Fibroblast of mammary gland (primary cell): Measurements from ENCODE around the gene APOBEC2.
A peak's percentile ranks its signal among the peaks of the same experiment; 100 is the strongest.
"Not testable (repeated sequence)": the region's sequence is repeated elsewhere in the genome, so short reads cannot be mapped to it uniquely, and the experiment has no call there.

Experiments
- DNase-seq: peaks from one replicate; pipeline ENCODE4 v3.0.0-alpha.2; 2010; ENCODE audit warnings: low read depth
- H3K4me3 ChIP-seq: 2 replicates; pipeline ENCODE4 v1.5.1; 2011; ENCODE audit warnings: low read depth, mild to moderate bottlenecking, low read length, moderate library complexity; ENCODE audit not compliant: control insufficient read depth
- TF ChIP-seq, protein P1 (sequence below): conservative IDR thresholded peaks from 2 replicates; pipeline ENCODE4 v1.5.1; 2011; ENCODE audit warnings: low read depth, low read length, inconsistent platforms; ENCODE audit not compliant: control insufficient read depth, insufficient read depth

Gene APOBEC2

DNA sequence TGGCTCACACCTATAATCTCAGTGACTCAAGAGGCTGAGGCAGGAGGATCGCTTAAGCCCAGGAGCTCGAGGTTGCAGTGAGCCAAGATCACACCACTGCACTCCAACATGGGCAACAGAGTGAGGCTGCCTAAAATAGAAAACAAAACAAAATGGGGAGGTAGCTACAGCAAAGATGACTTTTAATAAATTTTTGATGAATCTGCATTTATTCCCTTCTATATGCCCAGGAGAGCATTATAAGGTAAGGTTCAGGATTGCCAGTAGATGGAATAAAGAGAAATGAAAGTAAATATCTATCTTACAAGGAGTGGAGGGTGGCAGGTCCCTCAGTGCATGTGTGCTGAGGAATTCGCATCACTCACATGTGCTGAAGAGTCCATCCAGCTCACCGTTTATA is 38.2 kb upstream of the APOBEC2 start:
- TF ChIP-seq, protein P1, sequence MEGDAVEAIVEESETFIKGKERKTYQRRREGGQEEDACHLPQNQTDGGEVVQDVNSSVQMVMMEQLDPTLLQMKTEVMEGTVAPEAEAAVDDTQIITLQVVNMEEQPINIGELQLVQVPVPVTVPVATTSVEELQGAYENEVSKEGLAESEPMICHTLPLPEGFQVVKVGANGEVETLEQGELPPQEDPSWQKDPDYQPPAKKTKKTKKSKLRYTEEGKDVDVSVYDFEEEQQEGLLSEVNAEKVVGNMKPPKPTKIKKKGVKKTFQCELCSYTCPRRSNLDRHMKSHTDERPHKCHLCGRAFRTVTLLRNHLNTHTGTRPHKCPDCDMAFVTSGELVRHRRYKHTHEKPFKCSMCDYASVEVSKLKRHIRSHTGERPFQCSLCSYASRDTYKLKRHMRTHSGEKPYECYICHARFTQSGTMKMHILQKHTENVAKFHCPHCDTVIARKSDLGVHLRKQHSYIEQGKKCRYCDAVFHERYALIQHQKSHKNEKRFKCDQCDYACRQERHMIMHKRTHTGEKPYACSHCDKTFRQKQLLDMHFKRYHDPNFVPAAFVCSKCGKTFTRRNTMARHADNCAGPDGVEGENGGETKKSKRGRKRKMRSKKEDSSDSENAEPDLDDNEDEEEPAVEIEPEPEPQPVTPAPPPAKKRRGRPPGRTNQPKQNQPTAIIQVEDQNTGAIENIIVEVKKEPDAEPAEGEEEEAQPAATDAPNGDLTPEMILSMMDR = no peak
- DNase-seq = no peak

DNA sequence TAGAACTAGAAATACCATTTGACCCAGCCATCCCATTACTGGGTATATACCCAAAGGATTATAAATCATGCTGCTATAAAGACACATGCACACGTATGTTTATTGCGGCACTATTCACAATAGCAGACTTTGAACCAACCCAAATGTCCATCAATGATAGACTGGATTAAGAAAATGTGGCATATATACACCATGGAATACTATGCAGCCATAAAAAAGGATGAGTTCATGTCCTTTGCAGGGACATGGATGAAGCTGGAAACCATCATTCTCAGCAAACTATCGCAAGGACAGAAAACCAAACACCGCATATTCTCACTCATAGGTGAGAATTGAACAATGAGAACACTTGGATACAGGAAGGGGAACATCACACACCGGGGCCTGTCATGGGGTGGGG is 37.1 kb upstream of the APOBEC2 start:
- DNase-seq = not testable (repeated sequence)

More for the DNA sequence above, 38.2 kb upstream of the APOBEC2 start:
- H3K4me3 ChIP-seq = no peak overlapping the region

DNA sequence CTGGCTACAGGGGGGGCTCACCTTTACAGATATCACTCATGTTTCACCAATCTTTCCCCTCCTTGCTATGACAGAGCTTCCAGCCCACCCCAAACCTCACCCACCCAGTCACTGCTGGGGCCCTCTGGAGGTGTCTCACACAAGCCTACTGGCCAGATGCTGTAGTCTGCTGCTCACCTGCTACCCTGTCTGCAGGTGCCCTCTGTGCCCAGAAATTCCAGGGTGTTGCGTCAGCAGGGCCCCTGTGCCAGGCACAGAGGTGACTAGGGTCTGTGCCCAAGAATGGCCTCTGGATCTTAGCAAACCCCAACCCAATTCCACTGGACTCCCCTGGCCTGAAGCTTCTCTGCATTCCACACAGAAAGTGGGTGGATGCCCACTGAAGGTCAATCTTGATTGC is 35.3 kb upstream of the APOBEC2 start:
- H3K4me3 ChIP-seq = no peak overlapping the region
- TF ChIP-seq, protein P1 = no peak
- DNase-seq = no peak

More for the DNA sequence above, 37.1 kb upstream of the APOBEC2 start:
- not testable (repeated sequence) for H3K4me3 ChIP-seq

DNA sequence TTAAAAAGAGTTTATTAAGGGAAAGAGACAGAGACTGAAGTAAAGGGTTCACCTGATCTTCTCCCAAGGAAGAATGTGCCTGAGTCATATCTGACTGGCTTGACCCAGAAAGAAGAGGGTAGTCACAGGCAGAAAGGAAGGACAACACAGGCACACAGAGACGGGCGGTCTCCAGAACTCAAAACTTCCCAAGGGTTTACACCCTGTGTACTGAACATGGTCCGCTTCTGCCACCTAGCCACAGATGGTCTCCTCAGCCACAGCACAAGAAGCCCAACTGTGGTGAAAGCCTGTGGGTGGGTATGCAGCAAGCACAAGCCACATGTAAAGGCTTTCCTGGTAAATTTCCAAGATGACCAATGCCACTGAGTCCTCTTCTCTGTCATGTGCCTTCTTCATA is 31.2 kb upstream of the APOBEC2 start:
- peak; percentile 40 for DNase-seq
- TF ChIP-seq, protein P1 = no peak
- H3K4me3 ChIP-seq = no peak overlapping the region

DNA sequence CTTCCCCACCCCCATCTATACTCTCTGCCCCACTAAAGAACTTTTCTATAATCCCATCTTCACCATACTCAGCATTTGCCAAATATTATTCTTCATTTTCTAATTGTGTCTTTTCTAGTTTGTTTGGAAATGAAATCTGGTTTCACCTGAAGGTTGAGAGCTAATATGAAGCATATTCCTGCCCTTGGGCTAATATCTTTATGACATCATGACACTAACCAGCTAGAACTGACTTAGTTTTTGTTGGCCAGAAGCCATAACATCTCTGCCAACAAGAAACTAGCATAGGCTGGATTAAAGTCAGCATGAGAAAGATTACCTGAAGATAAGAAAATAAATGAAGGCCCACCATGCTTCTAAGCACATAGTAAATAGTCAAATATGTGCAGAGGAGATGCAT is 30.7 kb upstream of the APOBEC2 start:
- TF ChIP-seq, protein P1 = no peak
- peak; percentile 18 for DNase-seq
- no peak overlapping the region for H3K4me3 ChIP-seq

DNA sequence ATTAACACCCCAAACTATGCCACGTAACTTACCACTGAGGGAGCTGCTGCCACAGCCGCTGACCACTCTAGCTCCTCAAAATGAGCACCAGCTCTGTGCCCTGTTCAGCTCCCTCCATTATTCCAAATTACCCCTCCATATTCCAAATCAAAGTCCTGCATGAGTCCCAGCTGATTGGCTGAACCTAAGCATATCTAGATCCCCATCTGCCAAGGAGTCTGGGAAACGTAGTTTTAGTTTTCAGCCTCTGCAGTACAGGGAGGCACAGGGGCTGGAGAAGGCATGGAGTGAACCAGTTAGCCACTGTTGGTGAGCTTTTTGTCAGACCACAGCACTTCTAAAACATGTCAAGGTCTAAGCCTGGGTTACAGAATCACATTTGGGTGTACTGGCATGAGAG is 29.9 kb upstream of the APOBEC2 start:
- DNase-seq = no peak
- no peak overlapping the region for H3K4me3 ChIP-seq
- TF ChIP-seq, protein P1 = no peak

DNA sequence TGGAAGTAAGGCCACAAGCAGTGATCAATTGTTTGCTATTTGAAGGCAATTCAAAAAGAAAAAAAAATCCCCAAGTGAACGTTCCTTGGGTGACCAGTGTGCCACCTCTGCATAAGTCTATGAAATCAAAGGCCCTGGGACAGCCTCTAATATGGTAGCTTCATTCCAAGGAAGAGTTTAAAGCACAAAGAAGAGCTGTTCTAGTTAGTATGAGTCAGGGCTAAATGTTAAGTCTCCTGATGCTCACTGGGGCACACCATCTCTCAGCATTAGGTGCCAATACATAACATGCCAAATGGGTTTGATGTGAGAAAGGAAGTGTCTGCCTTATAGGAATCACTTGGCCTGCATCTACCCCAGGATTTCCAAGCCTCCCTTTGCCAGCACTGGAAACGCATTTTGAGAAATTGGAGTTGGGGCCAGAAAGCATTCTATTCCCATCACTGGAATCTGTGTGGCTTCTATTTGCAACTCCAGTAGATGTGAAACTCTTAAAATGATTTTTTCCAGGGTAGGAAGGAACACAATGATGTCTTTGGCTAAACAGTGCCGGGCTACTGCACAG is 27.0 kb upstream of the APOBEC2 start:
- TF ChIP-seq, protein P1 = no peak
- DNase-seq = no peak
- H3K4me3 ChIP-seq = no peak overlapping the region
